Measurements from ENCODE around the gene CDK16.

CDK16 gene

GRCh38 chrX:47210661-47211425 is 7.6 kb upstream of the CDK16 start (continued):
- TF ChIP-seq ARNTL (CRISPR knock-in tag; IDR thresholded peaks at IDR 0.05; ENCODE audit: borderline replicate concordance, low read depth) (no peak), ZNF8 (CRISPR knock-in tag; IDR thresholded peaks at IDR 0.05) (no peak), GLIS3 (CRISPR knock-in tag; IDR thresholded peaks at IDR 0.05) (no peak), ZNF70 (CRISPR knock-in tag; IDR thresholded peaks at IDR 0.05) (no peak), TCF4 (CRISPR knock-in tag; IDR thresholded peaks at IDR 0.05; ENCODE audit: borderline replicate concordance) (no peak), CSDC2 (CRISPR knock-in tag; IDR thresholded peaks at IDR 0.05) (no peak), ZC3H10 (CRISPR knock-in tag; IDR thresholded peaks at IDR 0.05) (no peak), ZFP30 (CRISPR knock-in tag; IDR thresholded peaks at IDR 0.05) (no peak), ISL1 (CRISPR knock-in tag; IDR thresholded peaks at IDR 0.05) (no peak)
- TF ChIP-seq, protein P1, sequence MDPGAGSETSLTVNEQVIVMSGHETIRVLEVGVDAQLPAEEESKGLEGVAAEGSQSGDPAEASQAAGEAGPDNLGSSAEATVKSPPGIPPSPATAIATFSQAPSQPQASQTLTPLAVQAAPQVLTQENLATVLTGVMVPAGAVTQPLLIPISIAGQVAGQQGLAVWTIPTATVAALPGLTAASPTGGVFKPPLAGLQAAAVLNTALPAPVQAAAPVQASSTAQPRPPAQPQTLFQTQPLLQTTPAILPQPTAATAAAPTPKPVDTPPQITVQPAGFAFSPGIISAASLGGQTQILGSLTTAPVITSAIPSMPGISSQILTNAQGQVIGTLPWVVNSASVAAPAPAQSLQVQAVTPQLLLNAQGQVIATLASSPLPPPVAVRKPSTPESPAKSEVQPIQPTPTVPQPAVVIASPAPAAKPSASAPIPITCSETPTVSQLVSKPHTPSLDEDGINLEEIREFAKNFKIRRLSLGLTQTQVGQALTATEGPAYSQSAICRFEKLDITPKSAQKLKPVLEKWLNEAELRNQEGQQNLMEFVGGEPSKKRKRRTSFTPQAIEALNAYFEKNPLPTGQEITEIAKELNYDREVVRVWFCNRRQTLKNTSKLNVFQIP (CRISPR knock-in tag; IDR thresholded peaks at IDR 0.05; ENCODE audit: borderline replicate concordance, low read depth), result no peak

DNA sequence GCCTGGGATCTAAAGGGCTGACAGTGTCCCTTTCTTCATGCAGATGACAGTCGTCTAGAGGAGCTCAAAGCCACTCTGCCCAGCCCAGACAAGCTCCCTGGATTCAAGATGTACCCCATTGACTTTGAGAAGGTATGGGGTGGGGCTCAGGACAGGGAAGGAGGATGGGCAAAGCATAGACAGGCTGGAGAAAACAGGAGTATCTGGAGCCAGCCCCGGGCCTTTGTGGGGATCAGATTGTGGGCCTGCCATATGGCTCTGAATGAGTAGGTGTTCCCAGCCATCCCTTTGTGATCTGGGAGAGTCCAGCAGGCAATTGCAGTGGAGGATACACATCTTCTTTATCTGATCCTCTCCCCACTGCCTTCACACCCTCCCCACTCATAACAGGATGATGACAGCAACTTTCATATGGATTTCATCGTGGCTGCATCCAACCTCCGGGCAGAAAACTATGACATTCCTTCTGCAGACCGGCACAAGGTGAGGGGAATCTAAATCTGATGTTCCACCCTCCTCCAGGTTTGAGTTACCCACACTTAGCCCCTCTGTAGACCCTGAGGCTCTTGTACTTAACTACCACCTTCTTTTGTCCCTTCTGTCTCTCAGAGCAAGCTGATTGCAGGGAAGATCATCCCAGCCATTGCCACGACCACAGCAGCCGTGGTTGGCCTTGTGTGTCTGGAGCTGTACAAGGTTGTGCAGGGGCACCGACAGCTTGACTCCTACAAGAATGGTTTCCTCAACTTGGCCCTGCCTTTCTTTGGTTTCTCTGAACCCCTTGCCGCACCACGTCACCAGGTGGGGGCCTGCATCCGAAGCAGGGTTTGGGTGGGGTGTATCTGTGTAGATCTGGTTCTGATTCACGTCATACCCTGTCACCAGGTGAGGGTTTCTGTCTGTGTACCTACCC is 5.8 kb upstream of the CDK16 start:
- TF ChIP-seq, protein P2, sequence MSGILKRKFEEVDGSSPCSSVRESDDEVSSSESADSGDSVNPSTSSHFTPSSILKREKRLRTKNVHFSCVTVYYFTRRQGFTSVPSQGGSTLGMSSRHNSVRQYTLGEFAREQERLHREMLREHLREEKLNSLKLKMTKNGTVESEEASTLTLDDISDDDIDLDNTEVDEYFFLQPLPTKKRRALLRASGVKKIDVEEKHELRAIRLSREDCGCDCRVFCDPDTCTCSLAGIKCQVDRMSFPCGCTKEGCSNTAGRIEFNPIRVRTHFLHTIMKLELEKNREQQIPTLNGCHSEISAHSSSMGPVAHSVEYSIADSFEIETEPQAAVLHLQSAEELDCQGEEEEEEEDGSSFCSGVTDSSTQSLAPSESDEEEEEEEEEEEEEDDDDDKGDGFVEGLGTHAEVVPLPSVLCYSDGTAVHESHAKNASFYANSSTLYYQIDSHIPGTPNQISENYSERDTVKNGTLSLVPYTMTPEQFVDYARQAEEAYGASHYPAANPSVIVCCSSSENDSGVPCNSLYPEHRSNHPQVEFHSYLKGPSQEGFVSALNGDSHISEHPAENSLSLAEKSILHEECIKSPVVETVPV (CRISPR knock-in tag; IDR thresholded peaks at IDR 0.05), result no peak
- no peak for TF ChIP-seq BACH2 (CRISPR knock-in tag; IDR thresholded peaks at IDR 0.05; ENCODE audit: borderline replicate concordance)
- TF ChIP-seq, protein P3, sequence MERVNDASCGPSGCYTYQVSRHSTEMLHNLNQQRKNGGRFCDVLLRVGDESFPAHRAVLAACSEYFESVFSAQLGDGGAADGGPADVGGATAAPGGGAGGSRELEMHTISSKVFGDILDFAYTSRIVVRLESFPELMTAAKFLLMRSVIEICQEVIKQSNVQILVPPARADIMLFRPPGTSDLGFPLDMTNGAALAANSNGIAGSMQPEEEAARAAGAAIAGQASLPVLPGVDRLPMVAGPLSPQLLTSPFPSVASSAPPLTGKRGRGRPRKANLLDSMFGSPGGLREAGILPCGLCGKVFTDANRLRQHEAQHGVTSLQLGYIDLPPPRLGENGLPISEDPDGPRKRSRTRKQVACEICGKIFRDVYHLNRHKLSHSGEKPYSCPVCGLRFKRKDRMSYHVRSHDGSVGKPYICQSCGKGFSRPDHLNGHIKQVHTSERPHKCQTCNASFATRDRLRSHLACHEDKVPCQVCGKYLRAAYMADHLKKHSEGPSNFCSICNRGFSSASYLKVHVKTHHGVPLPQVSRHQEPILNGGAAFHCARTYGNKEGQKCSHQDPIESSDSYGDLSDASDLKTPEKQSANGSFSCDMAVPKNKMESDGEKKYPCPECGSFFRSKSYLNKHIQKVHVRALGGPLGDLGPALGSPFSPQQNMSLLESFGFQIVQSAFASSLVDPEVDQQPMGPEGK (CRISPR knock-in tag; IDR thresholded peaks at IDR 0.05; ENCODE audit: borderline replicate concordance), result no peak
- TF ChIP-seq CSDC2 (CRISPR knock-in tag; IDR thresholded peaks at IDR 0.05), result no peak
- no peak for TF ChIP-seq TSHZ2 (CRISPR knock-in tag; IDR thresholded peaks at IDR 0.05)
- TF ChIP-seq ZNF565 (CRISPR knock-in tag; conservative IDR thresholded peaks at IDR 0.05; ENCODE audit: low read depth), result no peak
- ATAC-seq, result no peak

GRCh38 chrX:47214435-47215077 is 3.9 kb upstream of the CDK16 start:
- TF ChIP-seq ZFP3 (CRISPR knock-in tag; IDR thresholded peaks at IDR 0.05) (no peak), ESRRG (CRISPR knock-in tag; IDR thresholded peaks at IDR 0.05) (no peak)
- TF ChIP-seq, protein P3 (CRISPR knock-in tag; IDR thresholded peaks at IDR 0.05; ENCODE audit: borderline replicate concordance), result no peak
- TF ChIP-seq, protein P1 (CRISPR knock-in tag; IDR thresholded peaks at IDR 0.05; ENCODE audit: borderline replicate concordance, low read depth), result no peak
- ATAC-seq, result no peak

Measured in SK-N-SH treated with all-trans-retinoic acid at 6 μM for 48 hours (cell line).